ENCODE measurements around the gene C1QTNF9B. TPM values are rescaled to one million over a fixed set of nuclear protein-coding genes. Genes with fewer than 3 reads are reported as not detected.

C1QTNF9B gene
- total RNA-seq, 1 donor from 2014 or later = not detected

- no peaks in the 10 kb centered on the region for H3K9me3 ChIP-seq (ENCODE audit: insufficient read depth, low read depth, low read length)
- Mint-ChIP-seq H3K36me3 (ENCODE audit: low read depth, unreplicated experiment) (peaks cover 2% of the 10 kb centered on the region), H3K9me3 (ENCODE audit: unreplicated experiment) (no peaks in the 10 kb centered on the region), H3K4me3 (ENCODE audit: unreplicated experiment) (no peak overlapping the region), H3K27me3 (ENCODE audit: low read depth, unreplicated experiment) (no peaks in the 10 kb centered on the region), H3K27ac (ENCODE audit: unreplicated experiment) (no peak overlapping the region), H3K4me1 (ENCODE audit: low read depth, unreplicated experiment) (no peaks in the 10 kb centered on the region)
- H3K4me1 ChIP-seq (ENCODE audit: insufficient read depth, low read length) = peaks cover 13% of the 10 kb centered on the region
- no peak for FAIRE-seq
- no peak overlapping the region for H3K27ac ChIP-seq (ENCODE audit: low read depth, low read length)
- no peak for TF ChIP-seq EZH2 (IDR thresholded peaks at IDR 0.05; ENCODE audit: insufficient read depth, low read length)
- TF ChIP-seq CTCF (IDR thresholded peaks at IDR 0.05; ENCODE audit: insufficient read depth, low read depth, low read length) = no peak
- DNase-seq (ENCODE audit: low read depth) = no peak
- no peaks in the 10 kb centered on the region for H3K27me3 ChIP-seq (ENCODE audit: insufficient read depth, low read length)
- no peak overlapping the region for H3K9ac ChIP-seq (ENCODE audit: low read length)
- H3K79me2 ChIP-seq (ENCODE audit: insufficient read depth, low read length) = no peaks in the 10 kb centered on the region
- peaks cover 6% of the 10 kb centered on the region for H3K36me3 ChIP-seq (ENCODE audit: insufficient read depth, low read length)
- no peak overlapping the region for H3K4me2 ChIP-seq (ENCODE audit: low read length)
- no peak overlapping the region for H3K4me3 ChIP-seq (ENCODE audit: insufficient read depth, low read depth, low read length)
- no peaks in the 10 kb centered on the region for H4K20me1 ChIP-seq (ENCODE audit: insufficient read depth, low read length)
- H2AFZ ChIP-seq (ENCODE audit: low read depth, low read length) = no peak overlapping the region
Measured at GRCh38 chr13:23870356-23871140, 26.8 kb downstream of the C1QTNF9B start.

GRCh38 chr13:23868521-23868920 is 28.8 kb downstream of the C1QTNF9B start:
- Mint-ChIP-seq H3K27ac (ENCODE audit: unreplicated experiment) (no peak overlapping the region), H3K27me3 (ENCODE audit: low read depth, unreplicated experiment) (no peaks in the 10 kb centered on the region), H3K9me3 (ENCODE audit: unreplicated experiment) (no peaks in the 10 kb centered on the region), H3K4me1 (ENCODE audit: low read depth, unreplicated experiment) (no peaks in the 10 kb centered on the region), H3K36me3 (ENCODE audit: low read depth, unreplicated experiment) (peaks cover 2% of the 10 kb centered on the region), H3K4me3 (ENCODE audit: unreplicated experiment) (no peak overlapping the region)
- Histone ChIP-seq H3K27ac (ENCODE audit: low read depth, low read length) (peak overlapping the region; percentile 39), H4K20me1 (ENCODE audit: insufficient read depth, low read length) (no peaks in the 10 kb centered on the region), H3K4me1 (ENCODE audit: insufficient read depth, low read length) (peaks cover 13% of the 10 kb centered on the region), H3K4me3 (ENCODE audit: insufficient read depth, low read depth, low read length) (no peak overlapping the region), H3K9ac (ENCODE audit: low read length) (no peak overlapping the region), H3K79me2 (ENCODE audit: insufficient read depth, low read length) (no peaks in the 10 kb centered on the region), H3K9me3 (ENCODE audit: insufficient read depth, low read depth, low read length) (no peaks in the 10 kb centered on the region), H3K4me2 (ENCODE audit: low read length) (no peak overlapping the region), H3K27me3 (ENCODE audit: insufficient read depth, low read length) (no peaks in the 10 kb centered on the region), H2AFZ (ENCODE audit: low read depth, low read length) (no peak overlapping the region), H3K36me3 (ENCODE audit: insufficient read depth, low read length) (peaks cover 6% of the 10 kb centered on the region)
- TF ChIP-seq EZH2 (IDR thresholded peaks at IDR 0.05; ENCODE audit: insufficient read depth, low read length) (no peak), CTCF (IDR thresholded peaks at IDR 0.05; ENCODE audit: insufficient read depth, low read depth, low read length) (no peak)
- DNase-seq (ENCODE audit: low read depth) (peak; percentile 75), FAIRE-seq (no peak)

GRCh38 chr13:23867027-23867491 is 30.2 kb downstream of the C1QTNF9B start:
- H3K36me3 Mint-ChIP-seq (ENCODE audit: low read depth, unreplicated experiment) = peaks cover 2% of the 10 kb centered on the region
- no peaks in the 10 kb centered on the region for H3K27me3 Mint-ChIP-seq (ENCODE audit: low read depth, unreplicated experiment)
- Histone ChIP-seq H2AFZ (ENCODE audit: low read depth, low read length) (peak overlapping the region; percentile 40), H3K4me3 (ENCODE audit: insufficient read depth, low read depth, low read length) (no peak overlapping the region), H3K79me2 (ENCODE audit: insufficient read depth, low read length) (no peaks in the 10 kb centered on the region), H3K36me3 (ENCODE audit: insufficient read depth, low read length) (peaks cover 2% of the 10 kb centered on the region), H3K4me2 (ENCODE audit: low read length) (peak overlapping the region; percentile 29), H3K27me3 (ENCODE audit: insufficient read depth, low read length) (no peaks in the 10 kb centered on the region), H3K9ac (ENCODE audit: low read length) (peak overlapping the region; percentile 35), H4K20me1 (ENCODE audit: insufficient read depth, low read length) (no peaks in the 10 kb centered on the region), H3K27ac (ENCODE audit: low read depth, low read length) (no peak overlapping the region), H3K4me1 (ENCODE audit: insufficient read depth, low read length) (peaks cover 13% of the 10 kb centered on the region), H3K9me3 (ENCODE audit: insufficient read depth, low read depth, low read length) (no peaks in the 10 kb centered on the region)
- peak; percentile 60 for DNase-seq (ENCODE audit: low read depth)
- no peaks in the 10 kb centered on the region for H3K4me1 Mint-ChIP-seq (ENCODE audit: low read depth, unreplicated experiment)
- H3K4me3 Mint-ChIP-seq (ENCODE audit: unreplicated experiment) = no peak overlapping the region
- no peaks in the 10 kb centered on the region for H3K9me3 Mint-ChIP-seq (ENCODE audit: unreplicated experiment)
- TF ChIP-seq EZH2 (IDR thresholded peaks at IDR 0.05; ENCODE audit: insufficient read depth, low read length) = no peak
- no peak for TF ChIP-seq CTCF (IDR thresholded peaks at IDR 0.05; ENCODE audit: insufficient read depth, low read depth, low read length)
- no peak for FAIRE-seq
- no peak overlapping the region for H3K27ac Mint-ChIP-seq (ENCODE audit: unreplicated experiment)

Measured in astrocyte (in vitro differentiated cells and primary cell).